ENCODE results near the gene MAJIN.

DNA sequence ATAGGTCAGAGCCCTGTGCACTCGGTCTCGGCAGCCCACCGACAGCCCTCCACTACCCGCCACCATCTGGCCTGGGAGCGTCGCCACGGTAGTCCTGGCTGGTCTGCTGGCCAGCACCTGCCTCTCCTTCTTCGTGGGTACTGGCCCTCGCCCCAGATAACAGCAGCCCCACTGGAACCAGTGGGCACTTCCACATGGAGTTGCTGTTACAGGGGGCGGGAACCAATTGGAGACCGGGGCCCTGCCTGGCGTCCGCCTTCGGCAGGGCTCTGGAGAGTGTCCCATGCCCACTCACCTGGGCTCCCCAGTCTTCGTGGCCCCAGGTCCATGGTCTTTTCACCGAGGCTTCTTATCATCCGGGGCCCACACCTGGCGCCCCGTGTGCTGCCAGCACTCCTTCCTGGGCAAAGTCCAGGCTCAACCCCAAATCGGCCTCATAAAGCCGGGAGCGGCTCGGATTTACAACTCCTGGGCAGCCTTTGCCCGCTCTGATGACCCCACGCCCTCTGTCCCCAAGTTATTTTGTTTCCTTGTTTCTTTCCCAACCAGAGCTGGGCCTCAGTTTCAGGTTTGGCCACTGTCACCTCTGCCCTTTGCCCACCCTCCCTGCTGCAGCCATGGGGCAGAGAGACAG lies 80.6 kb downstream of the MAJIN start:
- TF ChIP-seq, protein P1, sequence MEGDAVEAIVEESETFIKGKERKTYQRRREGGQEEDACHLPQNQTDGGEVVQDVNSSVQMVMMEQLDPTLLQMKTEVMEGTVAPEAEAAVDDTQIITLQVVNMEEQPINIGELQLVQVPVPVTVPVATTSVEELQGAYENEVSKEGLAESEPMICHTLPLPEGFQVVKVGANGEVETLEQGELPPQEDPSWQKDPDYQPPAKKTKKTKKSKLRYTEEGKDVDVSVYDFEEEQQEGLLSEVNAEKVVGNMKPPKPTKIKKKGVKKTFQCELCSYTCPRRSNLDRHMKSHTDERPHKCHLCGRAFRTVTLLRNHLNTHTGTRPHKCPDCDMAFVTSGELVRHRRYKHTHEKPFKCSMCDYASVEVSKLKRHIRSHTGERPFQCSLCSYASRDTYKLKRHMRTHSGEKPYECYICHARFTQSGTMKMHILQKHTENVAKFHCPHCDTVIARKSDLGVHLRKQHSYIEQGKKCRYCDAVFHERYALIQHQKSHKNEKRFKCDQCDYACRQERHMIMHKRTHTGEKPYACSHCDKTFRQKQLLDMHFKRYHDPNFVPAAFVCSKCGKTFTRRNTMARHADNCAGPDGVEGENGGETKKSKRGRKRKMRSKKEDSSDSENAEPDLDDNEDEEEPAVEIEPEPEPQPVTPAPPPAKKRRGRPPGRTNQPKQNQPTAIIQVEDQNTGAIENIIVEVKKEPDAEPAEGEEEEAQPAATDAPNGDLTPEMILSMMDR (IDR thresholded peaks at IDR 0.05; ENCODE audit: borderline replicate concordance, extremely low read depth, low read length, poor library complexity, severe bottlenecking) = no peak
- no peak for TF ChIP-seq EZH2 (IDR thresholded peaks at IDR 0.05; ENCODE audit: borderline replicate concordance, low read depth, low read length, severe bottlenecking)

Data from DND-41 (cell line).